Hepatocyte (in vitro differentiated cells): ENCODE results near the gene B3GAT3.

ENCODE experiments used
- EZH2phosphoT487 ChIP-seq: fragments of 200-600 bp; sonication (generic); IDR thresholded peaks from one replicate; pipeline ENCODE4 v1.6.1; 2018; ENCODE audit warnings: antibody characterized with exemption, mild to moderate bottlenecking, low read depth, moderate library complexity; ENCODE audit not compliant: unreplicated experiment, severe bottlenecking
- TF ChIP-seq, protein P1 (sequence below): fragments of 200-600 bp; sonication (generic); IDR thresholded peaks from 2 replicates; pipeline ENCODE4 v1.5.1; 2016; ENCODE audit warnings: antibody characterized with exemption, mild to moderate bottlenecking; ENCODE audit not compliant: poor library complexity

DNA sequence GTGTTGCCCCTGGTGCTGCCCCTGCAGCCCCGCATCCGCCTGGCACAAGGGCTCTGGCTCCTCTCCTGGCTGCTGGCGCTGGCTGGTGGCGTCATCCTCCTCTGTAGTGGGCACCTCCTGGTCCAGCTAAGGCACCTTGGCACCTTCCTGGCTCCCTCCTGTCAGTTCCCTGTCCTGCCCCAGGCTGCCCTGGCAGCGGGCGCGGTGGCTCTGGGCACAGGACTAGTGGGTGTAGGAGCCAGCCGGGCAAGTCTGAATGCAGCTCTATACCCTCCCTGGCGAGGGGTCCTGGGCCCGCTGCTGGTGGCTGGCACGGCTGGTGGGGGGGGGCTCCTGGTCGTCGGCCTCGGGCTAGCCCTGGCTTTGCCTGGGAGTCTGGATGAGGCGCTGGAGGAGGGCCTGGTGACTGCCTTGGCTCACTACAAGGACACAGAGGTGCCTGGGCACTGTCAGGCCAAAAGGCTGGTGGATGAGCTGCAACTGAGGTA is 8.5 kb downstream of the B3GAT3 start:
- TF ChIP-seq, protein P1, sequence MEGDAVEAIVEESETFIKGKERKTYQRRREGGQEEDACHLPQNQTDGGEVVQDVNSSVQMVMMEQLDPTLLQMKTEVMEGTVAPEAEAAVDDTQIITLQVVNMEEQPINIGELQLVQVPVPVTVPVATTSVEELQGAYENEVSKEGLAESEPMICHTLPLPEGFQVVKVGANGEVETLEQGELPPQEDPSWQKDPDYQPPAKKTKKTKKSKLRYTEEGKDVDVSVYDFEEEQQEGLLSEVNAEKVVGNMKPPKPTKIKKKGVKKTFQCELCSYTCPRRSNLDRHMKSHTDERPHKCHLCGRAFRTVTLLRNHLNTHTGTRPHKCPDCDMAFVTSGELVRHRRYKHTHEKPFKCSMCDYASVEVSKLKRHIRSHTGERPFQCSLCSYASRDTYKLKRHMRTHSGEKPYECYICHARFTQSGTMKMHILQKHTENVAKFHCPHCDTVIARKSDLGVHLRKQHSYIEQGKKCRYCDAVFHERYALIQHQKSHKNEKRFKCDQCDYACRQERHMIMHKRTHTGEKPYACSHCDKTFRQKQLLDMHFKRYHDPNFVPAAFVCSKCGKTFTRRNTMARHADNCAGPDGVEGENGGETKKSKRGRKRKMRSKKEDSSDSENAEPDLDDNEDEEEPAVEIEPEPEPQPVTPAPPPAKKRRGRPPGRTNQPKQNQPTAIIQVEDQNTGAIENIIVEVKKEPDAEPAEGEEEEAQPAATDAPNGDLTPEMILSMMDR, result no peak
- TF ChIP-seq EZH2phosphoT487, result no peak
